ENCODE data around the gene ITGA1.

Gene ITGA1

DNA sequence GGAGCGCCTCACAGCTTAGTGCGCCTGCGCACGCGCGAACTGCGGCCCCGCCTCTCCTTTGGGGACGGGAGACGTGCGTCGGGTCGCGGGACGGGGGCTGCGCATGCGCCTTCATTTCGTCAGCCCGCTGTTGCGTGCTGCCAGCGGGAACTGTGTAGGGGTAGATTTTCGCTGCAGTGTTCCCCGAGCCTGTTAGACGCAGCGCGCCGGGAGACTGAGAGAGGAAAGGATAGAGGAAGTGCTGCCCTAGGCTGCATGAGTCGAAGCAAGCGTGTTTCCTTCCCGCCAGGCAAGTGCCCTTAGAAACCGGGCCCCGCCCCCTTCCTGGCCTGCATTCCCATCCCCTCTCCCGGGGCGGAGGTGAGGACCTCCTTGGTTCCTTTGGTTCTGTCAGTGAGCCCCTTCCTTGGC is 12.3 kb downstream of the ITGA1 start:
- peak overlapping the region; percentile 76 for H3K4me3 ChIP-seq (replicated peaks; ENCODE audit: low read depth, low read length)
- DNase-seq (ENCODE audit: low read depth) = peak; percentile 96
- TF ChIP-seq, protein P1, sequence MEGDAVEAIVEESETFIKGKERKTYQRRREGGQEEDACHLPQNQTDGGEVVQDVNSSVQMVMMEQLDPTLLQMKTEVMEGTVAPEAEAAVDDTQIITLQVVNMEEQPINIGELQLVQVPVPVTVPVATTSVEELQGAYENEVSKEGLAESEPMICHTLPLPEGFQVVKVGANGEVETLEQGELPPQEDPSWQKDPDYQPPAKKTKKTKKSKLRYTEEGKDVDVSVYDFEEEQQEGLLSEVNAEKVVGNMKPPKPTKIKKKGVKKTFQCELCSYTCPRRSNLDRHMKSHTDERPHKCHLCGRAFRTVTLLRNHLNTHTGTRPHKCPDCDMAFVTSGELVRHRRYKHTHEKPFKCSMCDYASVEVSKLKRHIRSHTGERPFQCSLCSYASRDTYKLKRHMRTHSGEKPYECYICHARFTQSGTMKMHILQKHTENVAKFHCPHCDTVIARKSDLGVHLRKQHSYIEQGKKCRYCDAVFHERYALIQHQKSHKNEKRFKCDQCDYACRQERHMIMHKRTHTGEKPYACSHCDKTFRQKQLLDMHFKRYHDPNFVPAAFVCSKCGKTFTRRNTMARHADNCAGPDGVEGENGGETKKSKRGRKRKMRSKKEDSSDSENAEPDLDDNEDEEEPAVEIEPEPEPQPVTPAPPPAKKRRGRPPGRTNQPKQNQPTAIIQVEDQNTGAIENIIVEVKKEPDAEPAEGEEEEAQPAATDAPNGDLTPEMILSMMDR (IDR thresholded peaks at IDR 0.05; ENCODE audit: low read length, missing control alignments) = no peak

GRCh38 chr5:52800394-52801213 is 12.9 kb downstream of the ITGA1 start:
- TF ChIP-seq, protein P1 (IDR thresholded peaks at IDR 0.05; ENCODE audit: low read length, missing control alignments) = peak; percentile 6
- DNase-seq (ENCODE audit: low read depth) = peak; percentile 64
- peak overlapping the region; percentile 76 for H3K4me3 ChIP-seq (replicated peaks; ENCODE audit: low read depth, low read length)

- DNase-seq (ENCODE audit: low read depth) = no peak
- peak overlapping the region; percentile 76 for H3K4me3 ChIP-seq (replicated peaks; ENCODE audit: low read depth, low read length)
- TF ChIP-seq, protein P1 (IDR thresholded peaks at IDR 0.05; ENCODE audit: low read length, missing control alignments) = no peak
These were observed 13.6 kb downstream of the ITGA1 start for GRCh38 chr5:52801329-52801728.

GRCh38 chr5:52802272-52802973 is 14.7 kb downstream of the ITGA1 start:
- no peak for DNase-seq (ENCODE audit: low read depth)
- H3K4me3 ChIP-seq (replicated peaks; ENCODE audit: low read depth, low read length) = peak overlapping the region; percentile 76
- TF ChIP-seq, protein P1 (IDR thresholded peaks at IDR 0.05; ENCODE audit: low read length, missing control alignments) = no peak

GRCh38 chr5:52802974-52803336 is 15.2 kb downstream of the ITGA1 start:
- peak overlapping the region; percentile 76 for H3K4me3 ChIP-seq (replicated peaks; ENCODE audit: low read depth, low read length)
- TF ChIP-seq, protein P1 (IDR thresholded peaks at IDR 0.05; ENCODE audit: low read length, missing control alignments) = no peak
- no peak for DNase-seq (ENCODE audit: low read depth)

GRCh38 chr5:52804387-52804791 is 16.7 kb downstream of the ITGA1 start:
- peak overlapping the region; percentile 19 for H3K4me3 ChIP-seq (replicated peaks; ENCODE audit: low read depth, low read length)
- TF ChIP-seq, protein P1 (IDR thresholded peaks at IDR 0.05; ENCODE audit: low read length, missing control alignments) = no peak
- peak; percentile 40 for DNase-seq (ENCODE audit: low read depth)
